HepG2 (cell line): ENCODE measurements around the gene MYOM1. TPM values are rescaled to one million over a fixed set of nuclear protein-coding genes. Genes with fewer than 3 reads are reported as not detected.

Source experiments
- ATAC-seq: fragments of 200-7000 bp; cut with Tn5 transposase; 3 replicates; pipeline ENCODE4 v1.9.1; 2020; ENCODE audit warnings: mild to moderate bottlenecking, moderate library complexity
- BruUV-seq: library from RNA; stranded (reverse); fragments of 400-500 nt; replicated peaks from 2 replicates; lab custom pipeline; 2021; lab: Mats Ljungman, UMichigan
- CTCF ChIA-PET: fragments of 300-600 bp; formaldehyde crosslinking; extraction: SDS; loops from one replicate; lab custom pipeline; 2021; ENCODE audit warnings: low total read pairs, inconsistent platforms, low intra/inter-chr PET ratio; lab: Yijun Ruan, JAX
- POLR2A ChIA-PET: fragments of 350-600 bp; sonication (Branson Sonifier 250); formaldehyde crosslinking; loops from one replicate; lab custom pipeline; 2020; ENCODE audit warnings: antibody characterized with exemption, inconsistent platforms; lab: Yijun Ruan, JAX
- DNase-seq: peaks from one replicate; pipeline ENCODE4 v3.0.0-alpha.2; 2015; ENCODE audit warnings: low spot score
- FAIRE-seq: peaks from 3 replicates; lab custom pipeline; 2011; peaks lifted over from hg19 to GRCh38; lab: Jason Lieb, UNC
- H2AFZ ChIP-seq: one replicate; pipeline ENCODE4 v1.6.1; 2011; ENCODE audit warnings: low read length, inconsistent platforms
- H3K27ac ChIP-seq: fragments of 300-600 bp; 3 replicates; pipeline ENCODE4 v1.8.0; 2011; ENCODE audit warnings: mixed run types, mild to moderate bottlenecking, mixed read lengths, low read length, inconsistent platforms; ENCODE audit not compliant: insufficient read depth; ENCODE audit errors: extremely low read length
- H3K27me3 ChIP-seq, 2 experiments: fragments of 200-600 bp in 1 of 2; 2 replicates in 1 of 2; 3 replicates in 1 of 2; pipeline versions ENCODE4 v1.6.0 to v1.8.0; 2011; ENCODE audit warnings: low read length in 2 of 2, mild to moderate bottlenecking in 2 of 2, moderate library complexity in 2 of 2, inconsistent platforms in 1 of 2; ENCODE audit not compliant: insufficient read depth in 2 of 2, control insufficient read depth in 1 of 2
- H3K36me3 ChIP-seq, 2 experiments: fragments of 200-600 bp in 1 of 2; replicated peaks in 1 of 2; 2 replicates in 1 of 2; 3 replicates in 1 of 2; pipeline versions ENCODE4 v1.5.1 to v1.8.0; 2011; ENCODE audit warnings: low read length in 2 of 2, inconsistent platforms in 1 of 2; ENCODE audit not compliant: insufficient read depth in 2 of 2, control insufficient read depth in 1 of 2
- H3K4me1 ChIP-seq: 2 replicates; pipeline ENCODE4 v1.5.1; 2012; ENCODE audit warnings: low read length, inconsistent platforms; ENCODE audit not compliant: insufficient read depth
- H3K4me2 ChIP-seq: 2 replicates; pipeline ENCODE4 v1.6.0; 2011; ENCODE audit warnings: low read depth, low read length, inconsistent platforms
- H3K4me3 ChIP-seq, 3 experiments: fragments of 200-600 bp in 1 of 3; sonication (generic), shearing (Covaris generic) in 1 of 3; replicated peaks in 1 of 3; 2 replicates each; pipeline ENCODE4 v1.5.1; 2011 to 2016; ENCODE audit warnings: low read length in 3 of 3, inconsistent platforms in 2 of 3, low read depth in 2 of 3, mild to moderate bottlenecking in 2 of 3, control low read depth in 1 of 3, mixed read lengths in 1 of 3; ENCODE audit not compliant: insufficient read depth in 1 of 3
- H3K79me2 ChIP-seq: one replicate; pipeline ENCODE4 v1.6.1; 2011; ENCODE audit warnings: low read length, inconsistent platforms; ENCODE audit not compliant: insufficient read depth
- H3K9ac ChIP-seq: 2 replicates; pipeline ENCODE4 v1.6.0; 2011; ENCODE audit warnings: mild to moderate bottlenecking, low read depth, low read length, inconsistent platforms; ENCODE audit not compliant: insufficient read depth
- H3K9me3 ChIP-seq: 2 replicates; pipeline ENCODE4 v1.5.1; 2012; ENCODE audit warnings: mild to moderate bottlenecking, low read length
- H4K20me1 ChIP-seq: 2 replicates; pipeline ENCODE4 v1.6.0; 2011; ENCODE audit warnings: inconsistent platforms, mild to moderate bottlenecking, low read length, moderate library complexity; ENCODE audit not compliant: insufficient read depth
- ATF3 ChIP-seq: sonication (generic); formaldehyde crosslinking; IDR thresholded peaks from 2 replicates; pipeline ENCODE4 v1.4.0; 2020; ENCODE audit warnings: missing genetic modification reagents
- CBX5 ChIP-seq: sonication (generic); formaldehyde crosslinking; IDR thresholded peaks from 2 replicates; pipeline ENCODE4 v1.4.0; 2020; ENCODE audit warnings: missing genetic modification reagents, borderline replicate concordance
- HNRNPUL1 ChIP-seq: fragments of 200-400 bp; formaldehyde crosslinking; IDR thresholded peaks from 2 replicates; pipeline ENCODE4 v1.6.1; 2017; ENCODE audit warnings: low read depth, mild to moderate bottlenecking, low read length, moderate library complexity
- SMARCE1 ChIP-seq: fragments of 450-650 bp; IDR thresholded peaks from 2 replicates; pipeline ENCODE4 v1.6.1; 2017; ENCODE audit warnings: borderline replicate concordance
- SOX5 ChIP-seq: IDR thresholded peaks from 2 replicates; pipeline ENCODE4 v1.6.1; 2016; ENCODE audit warnings: borderline replicate concordance
- SSRP1 ChIP-seq: IDR thresholded peaks from 2 replicates; pipeline ENCODE4 v1.6.1; 2016; ENCODE audit warnings: control low read depth
- TMF1 ChIP-seq: sonication (generic); formaldehyde crosslinking; IDR thresholded peaks from 2 replicates; pipeline ENCODE4 v1.8.1; 2022; ENCODE audit warnings: low read depth, missing genetic modification reagents
- ZKSCAN1 ChIP-seq: fragments of 150-350 bp; IDR thresholded peaks from 2 replicates; pipeline ENCODE4 v1.6.1; 2014; ENCODE audit warnings: low read length
- ZNF441 ChIP-seq: sonication (generic); formaldehyde crosslinking; IDR thresholded peaks from 2 replicates; pipeline ENCODE4 v1.7.0; 2021; ENCODE audit warnings: missing genetic modification reagents, borderline replicate concordance
- ZNF580 ChIP-seq: IDR thresholded peaks from 2 replicates; pipeline ENCODE4 v1.6.1; 2016; ENCODE audit warnings: low read depth, borderline replicate concordance
- ZNF841 ChIP-seq: sonication (generic); formaldehyde crosslinking; IDR thresholded peaks from 2 replicates; pipeline ENCODE4 v1.8.1; 2023; ENCODE audit warnings: missing genetic modification reagents, borderline replicate concordance
- WGBS: methylation state at CpG from one replicate; pipeline ENCODE4 v1.1.6; 2017; ENCODE audit warnings: low lambda C conversion rate; 5-methylcytosine and 5-hydroxymethylcytosine counted together
- in situ Hi-C: cut with HindIII; loops from 2 replicates; pipeline ENCODE4 v1.10.0; 2017; ENCODE audit warnings: low pct_unique_long_range_greater_than_20kb; ENCODE audit not compliant: extremely low pct_ligation_motif_present
- intact Hi-C: fragments of 100-400 bp; cut with micrococcal nuclease; formaldehyde crosslinking; loops from one replicate; pipeline ENCODE4 v1.10.0; 2022; ENCODE audit not compliant: unreplicated experiment
- polyA plus RNA-seq, 8 experiments: library from polyadenylated mRNA; depleted of rRNA in 3 of 8; stranded (reverse) in 7 of 8; unstranded in 1 of 8; fragments of >200 nt; fragmentation: Illumina TruSeq in 4 of 8; extraction: Trizol in 4 of 8; gene quantifications; 2 replicates each; pipeline versions ENCODE4 v1.2.1 to v1.2.3, GENCODE V29; 2011 to 2016; ENCODE audit warnings: low read depth in 4 of 8, missing spikeins in 1 of 8, mixed read lengths in 1 of 8; ENCODE audit not compliant: insufficient read depth in 1 of 8
- total RNA-seq, 5 experiments: library from RNA; depleted of rRNA; stranded (reverse); fragments of >200 nt; fragmentation: Illumina TruSeq; extraction: Trizol; gene quantifications; 2 replicates each; pipeline ENCODE4 v1.2.3, GENCODE V29; 2016; ENCODE audit warnings: low read depth in 1 of 5
- TF ChIP-seq, protein P1 (sequence below): sonication (generic); formaldehyde crosslinking; conservative IDR thresholded peaks from 2 replicates; pipeline ENCODE4 v1.4.0; 2020; ENCODE audit warnings: missing genetic modification reagents
- TF ChIP-seq, protein P2 (sequence below): sonication (generic); formaldehyde crosslinking; IDR thresholded peaks from 2 replicates; pipeline ENCODE4 v1.4.0; 2020; ENCODE audit warnings: missing genetic modification reagents, mild to moderate bottlenecking, borderline replicate concordance
- TF ChIP-seq, protein P3 (sequence below): sonication (generic); formaldehyde crosslinking; IDR thresholded peaks from 2 replicates; pipeline ENCODE4 v1.4.0; 2020; ENCODE audit warnings: missing genetic modification reagents, borderline replicate concordance

The MYOM1 gene
- total and polyA plus RNA-seq, 2 of the 13 experiments (the other 11 are each of a cell fraction or from before 2014, with no cell fraction given), result 0.46 to 0.98 TPM

DNA sequence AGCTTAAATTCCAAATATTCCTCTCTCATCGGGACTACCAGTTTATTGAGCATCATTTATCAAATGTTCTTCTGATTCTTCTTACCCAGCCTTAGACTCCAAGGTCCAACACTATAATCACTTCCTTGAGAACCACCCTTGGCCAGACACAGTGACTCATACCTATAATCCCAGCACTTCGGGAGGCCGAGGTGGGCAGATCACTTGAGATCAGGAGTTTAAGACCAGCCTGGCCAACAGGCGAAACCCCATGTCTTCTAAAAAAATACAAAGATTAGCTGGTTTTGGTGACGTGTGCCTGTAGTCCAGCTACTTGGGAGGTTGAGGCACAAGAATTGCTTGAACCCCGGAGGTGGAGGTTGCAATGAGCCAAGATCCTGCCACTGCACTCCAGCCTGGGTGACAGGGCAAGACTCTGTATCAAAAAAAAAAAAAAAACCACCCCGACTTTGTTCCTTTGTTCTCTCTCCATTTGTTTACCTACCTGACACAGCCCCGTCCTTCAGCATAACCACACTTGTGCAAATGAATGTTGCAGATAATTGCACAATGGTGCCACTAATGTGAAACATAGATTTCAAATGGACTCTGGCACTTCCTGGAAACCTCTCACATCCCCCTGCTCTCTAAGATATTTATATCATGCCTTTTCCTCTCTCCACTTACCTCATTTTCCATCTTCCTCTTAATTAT is 167.9 kb downstream of the MYOM1 start:
- Histone ChIP-seq H3K79me2 (no peaks in the 10 kb centered on the region), H3K4me1 (peaks cover 88% of the 10 kb centered on the region), H3K9ac (peak overlapping the region; percentile 65), H3K4me3 (peak overlapping the region in 2 of 3 experiments; percentile 18 to 41; a peak in 3 of 6 replicates), H2AFZ (no peak overlapping the region), H3K4me2 (peak overlapping the region; percentile 75), H3K9me3 (no peaks in the 10 kb centered on the region), H4K20me1 (no peaks in the 10 kb centered on the region), H3K27me3 (no peaks in the 10 kb centered on the region), H3K36me3 (no peaks in the 10 kb centered on the region), H3K27ac (peak overlapping the region; percentile 91)
- peak; percentile 99 for DNase-seq
- peak; percentile 53 for FAIRE-seq
- ChIA-PET POLR2A (interaction anchor here (0.7 to 1.0 kb wide), 2 partner anchors 38 to 193 kb away, joined by 3 to 4 read pairs; no protein-coding TSS in a partner anchor), CTCF (no interaction called here)
- intact Hi-C loops (loop anchor here (1.0 kb wide), 1 partner anchor 8 kb away; no protein-coding TSS in a partner anchor), in situ Hi-C loops (loop anchor here (25.0 kb wide), 1 partner anchor 410 kb away; the partner anchor contains the start of gene TGIF1)
- peak; percentile 93 for ATAC-seq
- WGBS, result 7% methylated on average over 7 of the region's 8 CpGs
- BruUV-seq, result no TSS peak
- TF ChIP-seq TMF1 (CRISPR knock-in tag) (0 out of 2 replicates have a peak, but pooled peaks have one; percentile 32), ZNF441 (CRISPR knock-in tag) (no peak), ZNF841 (CRISPR knock-in tag) (no peak), ZNF580 (CRISPR knock-in tag) (peak; percentile 46; the same call in 1 of the 2 replicates), HNRNPUL1 (no peak), ZKSCAN1 (no peak), SOX5 (CRISPR knock-in tag) (peak; percentile 98), ATF3 (CRISPR knock-in tag) (peak; percentile 21; the same call in 1 of the 2 replicates), SMARCE1 (no peak), CBX5 (CRISPR knock-in tag) (no peak; the same call in 1 of the 2 replicates), SSRP1 (peak; percentile 57; the same call in 1 of the 2 replicates)
- TF ChIP-seq, protein P1, sequence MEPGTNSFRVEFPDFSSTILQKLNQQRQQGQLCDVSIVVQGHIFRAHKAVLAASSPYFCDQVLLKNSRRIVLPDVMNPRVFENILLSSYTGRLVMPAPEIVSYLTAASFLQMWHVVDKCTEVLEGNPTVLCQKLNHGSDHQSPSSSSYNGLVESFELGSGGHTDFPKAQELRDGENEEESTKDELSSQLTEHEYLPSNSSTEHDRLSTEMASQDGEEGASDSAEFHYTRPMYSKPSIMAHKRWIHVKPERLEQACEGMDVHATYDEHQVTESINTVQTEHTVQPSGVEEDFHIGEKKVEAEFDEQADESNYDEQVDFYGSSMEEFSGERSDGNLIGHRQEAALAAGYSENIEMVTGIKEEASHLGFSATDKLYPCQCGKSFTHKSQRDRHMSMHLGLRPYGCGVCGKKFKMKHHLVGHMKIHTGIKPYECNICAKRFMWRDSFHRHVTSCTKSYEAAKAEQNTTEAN (CRISPR knock-in tag), result peak; percentile 100
- TF ChIP-seq, protein P2, sequence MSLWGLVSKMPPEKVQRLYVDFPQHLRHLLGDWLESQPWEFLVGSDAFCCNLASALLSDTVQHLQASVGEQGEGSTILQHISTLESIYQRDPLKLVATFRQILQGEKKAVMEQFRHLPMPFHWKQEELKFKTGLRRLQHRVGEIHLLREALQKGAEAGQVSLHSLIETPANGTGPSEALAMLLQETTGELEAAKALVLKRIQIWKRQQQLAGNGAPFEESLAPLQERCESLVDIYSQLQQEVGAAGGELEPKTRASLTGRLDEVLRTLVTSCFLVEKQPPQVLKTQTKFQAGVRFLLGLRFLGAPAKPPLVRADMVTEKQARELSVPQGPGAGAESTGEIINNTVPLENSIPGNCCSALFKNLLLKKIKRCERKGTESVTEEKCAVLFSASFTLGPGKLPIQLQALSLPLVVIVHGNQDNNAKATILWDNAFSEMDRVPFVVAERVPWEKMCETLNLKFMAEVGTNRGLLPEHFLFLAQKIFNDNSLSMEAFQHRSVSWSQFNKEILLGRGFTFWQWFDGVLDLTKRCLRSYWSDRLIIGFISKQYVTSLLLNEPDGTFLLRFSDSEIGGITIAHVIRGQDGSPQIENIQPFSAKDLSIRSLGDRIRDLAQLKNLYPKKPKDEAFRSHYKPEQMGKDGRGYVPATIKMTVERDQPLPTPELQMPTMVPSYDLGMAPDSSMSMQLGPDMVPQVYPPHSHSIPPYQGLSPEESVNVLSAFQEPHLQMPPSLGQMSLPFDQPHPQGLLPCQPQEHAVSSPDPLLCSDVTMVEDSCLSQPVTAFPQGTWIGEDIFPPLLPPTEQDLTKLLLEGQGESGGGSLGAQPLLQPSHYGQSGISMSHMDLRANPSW (CRISPR knock-in tag), result peak; percentile 55; the same call in 1 of the 2 replicates
- TF ChIP-seq, protein P3, sequence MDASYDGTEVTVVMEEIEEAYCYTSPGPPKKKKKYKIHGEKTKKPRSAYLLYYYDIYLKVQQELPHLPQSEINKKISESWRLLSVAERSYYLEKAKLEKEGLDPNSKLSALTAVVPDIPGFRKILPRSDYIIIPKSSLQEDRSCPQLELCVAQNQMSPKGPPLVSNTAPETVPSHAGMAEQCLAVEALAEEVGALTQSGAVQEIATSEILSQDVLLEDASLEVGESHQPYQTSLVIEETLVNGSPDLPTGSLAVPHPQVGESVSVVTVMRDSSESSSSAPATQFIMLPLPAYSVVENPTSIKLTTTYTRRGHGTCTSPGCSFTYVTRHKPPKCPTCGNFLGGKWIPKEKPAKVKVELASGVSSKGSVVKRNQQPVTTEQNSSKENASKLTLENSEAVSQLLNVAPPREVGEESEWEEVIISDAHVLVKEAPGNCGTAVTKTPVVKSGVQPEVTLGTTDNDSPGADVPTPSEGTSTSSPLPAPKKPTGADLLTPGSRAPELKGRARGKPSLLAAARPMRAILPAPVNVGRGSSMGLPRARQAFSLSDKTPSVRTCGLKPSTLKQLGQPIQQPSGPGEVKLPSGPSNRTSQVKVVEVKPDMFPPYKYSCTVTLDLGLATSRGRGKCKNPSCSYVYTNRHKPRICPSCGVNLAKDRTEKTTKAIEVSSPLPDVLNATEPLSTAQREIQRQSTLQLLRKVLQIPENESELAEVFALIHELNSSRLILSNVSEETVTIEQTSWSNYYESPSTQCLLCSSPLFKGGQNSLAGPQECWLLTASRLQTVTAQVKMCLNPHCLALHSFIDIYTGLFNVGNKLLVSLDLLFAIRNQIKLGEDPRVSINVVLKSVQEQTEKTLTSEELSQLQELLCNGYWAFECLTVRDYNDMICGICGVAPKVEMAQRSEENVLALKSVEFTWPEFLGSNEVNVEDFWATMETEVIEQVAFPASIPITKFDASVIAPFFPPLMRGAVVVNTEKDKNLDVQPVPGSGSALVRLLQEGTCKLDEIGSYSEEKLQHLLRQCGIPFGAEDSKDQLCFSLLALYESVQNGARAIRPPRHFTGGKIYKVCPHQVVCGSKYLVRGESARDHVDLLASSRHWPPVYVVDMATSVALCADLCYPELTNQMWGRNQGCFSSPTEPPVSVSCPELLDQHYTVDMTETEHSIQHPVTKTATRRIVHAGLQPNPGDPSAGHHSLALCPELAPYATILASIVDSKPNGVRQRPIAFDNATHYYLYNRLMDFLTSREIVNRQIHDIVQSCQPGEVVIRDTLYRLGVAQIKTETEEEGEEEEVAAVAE (CRISPR knock-in tag), result no peak
